GM23338 (cell line): ENCODE data around the gene HAPLN2. TPM values are rescaled to one million over a fixed set of nuclear protein-coding genes. Genes with fewer than 3 reads are reported as not detected.

ENCODE experiments used
- ATAC-seq: fragments of 200-7000 bp; cut with Tn5 transposase; 3 replicates; pipeline ENCODE4 v1.9.1; 2020
- DNase-seq: peaks from one replicate; pipeline ENCODE4 v3.0.0-alpha.2; 2015; ENCODE audit warnings: low spot score
- H2AFZ ChIP-seq: fragments of 200-600 bp; sonication (generic); 2 replicates; pipeline ENCODE4 v1.8.0; 2016; ENCODE audit warnings: antibody characterized with exemption, mild to moderate bottlenecking, moderate library complexity
- H3F3A ChIP-seq: fragments of 200-600 bp; sonication (generic); replicated peaks from 2 replicates; pipeline ENCODE4 v1.8.0; 2017; ENCODE audit warnings: antibody characterized with exemption, mixed run types, low read depth
- H3K27ac ChIP-seq: fragments of 200-600 bp; sonication (generic); 2 replicates; pipeline ENCODE4 v1.6.1; 2016; ENCODE audit warnings: low read depth
- H3K27me3 ChIP-seq: fragments of 200-600 bp; sonication (generic); 2 replicates; pipeline ENCODE4 v1.8.0; 2016; ENCODE audit warnings: mild to moderate bottlenecking, mixed run types, moderate library complexity; ENCODE audit not compliant: insufficient read depth
- H3K36me3 ChIP-seq: fragments of 200-600 bp; sonication (generic); 2 replicates; pipeline ENCODE4 v1.8.0; 2016; ENCODE audit warnings: mild to moderate bottlenecking; ENCODE audit not compliant: insufficient read depth
- H3K4me1 ChIP-seq: fragments of 200-600 bp; sonication (generic); 2 replicates; pipeline ENCODE4 v1.8.0; 2016; ENCODE audit warnings: mild to moderate bottlenecking, moderate library complexity; ENCODE audit not compliant: insufficient read depth
- H3K4me2 ChIP-seq: fragments of 200-600 bp; sonication (generic); 2 replicates; pipeline ENCODE4 v1.7.1; 2017; ENCODE audit warnings: mixed run types
- H3K4me3 ChIP-seq: fragments of 200-600 bp; sonication (generic); 2 replicates; pipeline ENCODE4 v1.6.1; 2016; ENCODE audit warnings: mixed run types
- H3K79me2 ChIP-seq: fragments of 200-600 bp; sonication (generic); replicated peaks from 2 replicates; pipeline ENCODE4 v1.8.0; 2017; ENCODE audit warnings: mild to moderate bottlenecking; ENCODE audit not compliant: insufficient read depth
- H3K9me2 ChIP-seq: fragments of 200-600 bp; sonication (generic); 2 replicates; pipeline ENCODE4 v1.8.0; 2017; ENCODE audit not compliant: insufficient read depth
- H4K20me1 ChIP-seq: fragments of 200-600 bp; sonication (generic); replicated peaks from 2 replicates; pipeline ENCODE4 v1.8.0; 2017; ENCODE audit warnings: mild to moderate bottlenecking; ENCODE audit not compliant: insufficient read depth
- H3K27ac Mint-ChIP-seq: 2 replicates; pipeline ENCODE4 v1.8.0; 2020; ENCODE audit warnings: inconsistent platforms, mild to moderate bottlenecking, moderate library complexity, mixed read lengths
- H3K27me3 Mint-ChIP-seq: 3 replicates; pipeline ENCODE4 v1.8.0; 2022; ENCODE audit warnings: low read depth, mild to moderate bottlenecking, moderate library complexity, mixed read lengths, inconsistent platforms; ENCODE audit not compliant: insufficient read depth, poor library complexity
- H3K36me3 Mint-ChIP-seq: 3 replicates; pipeline ENCODE4 v1.8.0; 2021; ENCODE audit warnings: low read depth, mild to moderate bottlenecking, inconsistent platforms, moderate library complexity, mixed read lengths
- H3K4me1 Mint-ChIP-seq: 3 replicates; pipeline ENCODE4 v1.8.0; 2020; ENCODE audit warnings: mild to moderate bottlenecking, inconsistent platforms, mixed read lengths
- H3K4me3 Mint-ChIP-seq: 3 replicates; pipeline ENCODE4 v1.8.0; 2021; ENCODE audit warnings: moderate library complexity, mild to moderate bottlenecking, inconsistent platforms, mixed read lengths
- H3K9me3 Mint-ChIP-seq: 3 replicates; pipeline ENCODE4 v1.8.0; 2020; ENCODE audit warnings: moderate library complexity, mild to moderate bottlenecking, inconsistent platforms, mixed read lengths
- CREB1 ChIP-seq: fragments of 250-450 bp; sonication (Bioruptor Pico); IDR thresholded peaks from 2 replicates; pipeline ENCODE4 v1.5.0; 2020; ENCODE audit warnings: low read depth, mild to moderate bottlenecking, moderate library complexity
- CTCF ChIP-seq, 2 experiments: fragments of 200-600 bp in 1 of 2; sonication (generic) in 1 of 2; conservative IDR thresholded peaks; 2 replicates each; pipeline versions ENCODE4 v1.5.1 to v1.6.1; 2016 to 2017; ENCODE audit warnings: antibody characterized with exemption in 2 of 2, low read depth in 2 of 2, mild to moderate bottlenecking in 2 of 2, moderate library complexity in 1 of 2
- EZH2 ChIP-seq: fragments of 200-600 bp; sonication (generic); IDR thresholded peaks from one replicate; pipeline ENCODE4 v1.8.0; 2017; ENCODE audit warnings: antibody characterized with exemption, mild to moderate bottlenecking, low read depth; ENCODE audit not compliant: unreplicated experiment
- EZH2phosphoT487 ChIP-seq: fragments of 200-600 bp; sonication (generic); IDR thresholded peaks from one replicate; pipeline ENCODE4 v1.8.1; 2018; ENCODE audit warnings: antibody characterized with exemption; ENCODE audit not compliant: unreplicated experiment
- JUNB ChIP-seq: IDR thresholded peaks from one replicate; pipeline ENCODE4 v1.6.1; 2016; ENCODE audit warnings: antibody characterized with exemption; ENCODE audit not compliant: unreplicated experiment
- NANOG ChIP-seq: IDR thresholded peaks from 2 replicates; pipeline ENCODE4 v1.6.1; 2016; ENCODE audit warnings: antibody characterized with exemption, borderline replicate concordance
- POLR2AphosphoS5 ChIP-seq: IDR thresholded peaks from 2 replicates; pipeline ENCODE4 v1.6.1; 2016; ENCODE audit warnings: antibody characterized with exemption, low read depth
- REST ChIP-seq: IDR thresholded peaks from one replicate; pipeline ENCODE4 v1.6.1; 2018; ENCODE audit warnings: antibody characterized with exemption; ENCODE audit not compliant: unreplicated experiment
- STAT1 ChIP-seq: IDR thresholded peaks from one replicate; pipeline ENCODE4 v1.6.1; 2016; ENCODE audit warnings: antibody characterized with exemption; ENCODE audit not compliant: unreplicated experiment
- ZNF114 ChIP-seq: fragments of 250-450 bp; sonication (Bioruptor Pico); IDR thresholded peaks from 2 replicates; pipeline ENCODE4 v1.5.0; 2020; ENCODE audit warnings: mild to moderate bottlenecking, moderate library complexity
- ZNF331 ChIP-seq: fragments of 250-450 bp; sonication (Bioruptor Pico); IDR thresholded peaks from 2 replicates; pipeline ENCODE4 v1.5.0; 2020; ENCODE audit warnings: low read depth, mild to moderate bottlenecking, moderate library complexity
- polyA plus RNA-seq: library from polyadenylated mRNA; unstranded; fragments of >200 nt; fragmentation: Nextera tagmentation; extraction: Ambion mirVana; gene quantifications from 2 replicates; pipeline ENCODE4 v1.2.1, GENCODE V29; 2016
- total RNA-seq: library from RNA; depleted of rRNA; stranded (reverse); fragments of >200 nt; shearing (Covaris generic); gene quantifications from 2 replicates; pipeline ENCODE4 v1.2.3, GENCODE V29; 2014
- TF ChIP-seq, protein P1 (sequence below): IDR thresholded peaks from 2 replicates; pipeline ENCODE4 v1.6.1; 2016; ENCODE audit warnings: antibody characterized with exemption
- TF ChIP-seq, protein P2 (sequence below): fragments of 250-450 bp; sonication (Bioruptor Pico); IDR thresholded peaks from 2 replicates; pipeline ENCODE4 v1.5.0; 2020; ENCODE audit warnings: mild to moderate bottlenecking, moderate library complexity

The HAPLN2 gene
- total and polyA plus RNA-seq, 2 experiments from 2014 or later: 0.53 TPM; not detected in 1

GRCh38 chr1:156629823-156630449 lies 10.7 kb downstream of the HAPLN2 start:
- ATAC-seq (no peak), DNase-seq (no peak)
- TF ChIP-seq ZNF331: no peak
- TF ChIP-seq, protein P1, sequence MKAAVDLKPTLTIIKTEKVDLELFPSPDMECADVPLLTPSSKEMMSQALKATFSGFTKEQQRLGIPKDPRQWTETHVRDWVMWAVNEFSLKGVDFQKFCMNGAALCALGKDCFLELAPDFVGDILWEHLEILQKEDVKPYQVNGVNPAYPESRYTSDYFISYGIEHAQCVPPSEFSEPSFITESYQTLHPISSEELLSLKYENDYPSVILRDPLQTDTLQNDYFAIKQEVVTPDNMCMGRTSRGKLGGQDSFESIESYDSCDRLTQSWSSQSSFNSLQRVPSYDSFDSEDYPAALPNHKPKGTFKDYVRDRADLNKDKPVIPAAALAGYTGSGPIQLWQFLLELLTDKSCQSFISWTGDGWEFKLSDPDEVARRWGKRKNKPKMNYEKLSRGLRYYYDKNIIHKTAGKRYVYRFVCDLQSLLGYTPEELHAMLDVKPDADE: no peak
- TF ChIP-seq STAT1: no peak
- TF ChIP-seq ZNF114: no peak
- no peak for TF ChIP-seq CREB1 (CRISPR knock-in tag)
- TF ChIP-seq, protein P2, sequence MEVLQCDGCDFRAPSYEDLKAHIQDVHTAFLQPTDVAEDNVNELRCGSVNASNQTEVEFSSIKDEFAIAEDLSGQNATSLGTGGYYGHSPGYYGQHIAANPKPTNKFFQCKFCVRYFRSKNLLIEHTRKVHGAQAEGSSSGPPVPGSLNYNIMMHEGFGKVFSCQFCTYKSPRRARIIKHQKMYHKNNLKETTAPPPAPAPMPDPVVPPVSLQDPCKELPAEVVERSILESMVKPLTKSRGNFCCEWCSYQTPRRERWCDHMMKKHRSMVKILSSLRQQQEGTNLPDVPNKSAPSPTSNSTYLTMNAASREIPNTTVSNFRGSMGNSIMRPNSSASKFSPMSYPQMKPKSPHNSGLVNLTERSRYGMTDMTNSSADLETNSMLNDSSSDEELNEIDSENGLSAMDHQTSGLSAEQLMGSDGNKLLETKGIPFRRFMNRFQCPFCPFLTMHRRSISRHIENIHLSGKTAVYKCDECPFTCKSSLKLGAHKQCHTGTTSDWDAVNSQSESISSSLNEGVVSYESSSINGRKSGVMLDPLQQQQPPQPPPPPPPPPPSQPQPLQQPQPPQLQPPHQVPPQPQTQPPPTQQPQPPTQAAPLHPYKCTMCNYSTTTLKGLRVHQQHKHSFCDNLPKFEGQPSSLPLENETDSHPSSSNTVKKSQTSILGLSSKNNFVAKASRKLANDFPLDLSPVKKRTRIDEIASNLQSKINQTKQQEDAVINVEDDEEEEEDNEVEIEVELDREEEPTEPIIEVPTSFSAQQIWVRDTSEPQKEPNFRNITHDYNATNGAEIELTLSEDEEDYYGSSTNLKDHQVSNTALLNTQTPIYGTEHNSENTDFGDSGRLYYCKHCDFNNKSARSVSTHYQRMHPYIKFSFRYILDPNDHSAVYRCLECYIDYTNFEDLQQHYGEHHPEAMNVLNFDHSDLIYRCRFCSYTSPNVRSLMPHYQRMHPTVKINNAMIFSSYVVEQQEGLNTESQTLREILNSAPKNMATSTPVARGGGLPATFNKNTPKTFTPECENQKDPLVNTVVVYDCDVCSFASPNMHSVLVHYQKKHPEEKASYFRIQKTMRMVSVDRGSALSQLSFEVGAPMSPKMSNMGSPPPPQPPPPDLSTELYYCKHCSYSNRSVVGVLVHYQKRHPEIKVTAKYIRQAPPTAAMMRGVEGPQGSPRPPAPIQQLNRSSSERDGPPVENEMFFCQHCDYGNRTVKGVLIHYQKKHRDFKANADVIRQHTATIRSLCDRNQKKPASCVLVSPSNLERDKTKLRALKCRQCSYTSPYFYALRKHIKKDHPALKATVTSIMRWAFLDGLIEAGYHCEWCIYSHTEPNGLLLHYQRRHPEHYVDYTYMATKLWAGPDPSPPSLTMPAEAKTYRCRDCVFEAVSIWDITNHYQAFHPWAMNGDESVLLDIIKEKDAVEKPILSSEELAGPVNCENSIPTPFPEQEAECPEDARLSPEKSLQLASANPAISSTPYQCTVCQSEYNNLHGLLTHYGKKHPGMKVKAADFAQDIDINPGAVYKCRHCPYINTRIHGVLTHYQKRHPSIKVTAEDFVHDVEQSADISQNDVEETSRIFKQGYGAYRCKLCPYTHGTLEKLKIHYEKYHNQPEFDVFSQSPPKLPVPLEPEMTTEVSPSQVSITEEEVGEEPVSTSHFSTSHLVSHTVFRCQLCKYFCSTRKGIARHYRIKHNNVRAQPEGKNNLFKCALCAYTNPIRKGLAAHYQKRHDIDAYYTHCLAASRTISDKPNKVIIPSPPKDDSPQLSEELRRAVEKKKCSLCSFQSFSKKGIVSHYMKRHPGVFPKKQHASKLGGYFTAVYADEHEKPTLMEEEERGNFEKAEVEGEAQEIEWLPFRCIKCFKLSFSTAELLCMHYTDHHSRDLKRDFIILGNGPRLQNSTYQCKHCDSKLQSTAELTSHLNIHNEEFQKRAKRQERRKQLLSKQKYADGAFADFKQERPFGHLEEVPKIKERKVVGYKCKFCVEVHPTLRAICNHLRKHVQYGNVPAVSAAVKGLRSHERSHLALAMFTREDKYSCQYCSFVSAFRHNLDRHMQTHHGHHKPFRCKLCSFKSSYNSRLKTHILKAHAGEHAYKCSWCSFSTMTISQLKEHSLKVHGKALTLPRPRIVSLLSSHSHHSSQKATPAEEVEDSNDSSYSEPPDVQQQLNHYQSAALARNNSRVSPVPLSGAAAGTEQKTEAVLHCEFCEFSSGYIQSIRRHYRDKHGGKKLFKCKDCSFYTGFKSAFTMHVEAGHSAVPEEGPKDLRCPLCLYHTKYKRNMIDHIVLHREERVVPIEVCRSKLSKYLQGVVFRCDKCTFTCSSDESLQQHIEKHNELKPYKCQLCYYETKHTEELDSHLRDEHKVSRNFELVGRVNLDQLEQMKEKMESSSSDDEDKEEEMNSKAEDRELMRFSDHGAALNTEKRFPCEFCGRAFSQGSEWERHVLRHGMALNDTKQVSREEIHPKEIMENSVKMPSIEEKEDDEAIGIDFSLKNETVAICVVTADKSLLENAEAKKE (CRISPR knock-in tag): no peak
- TF ChIP-seq REST: no peak
- TF ChIP-seq POLR2AphosphoS5: no peak
- no peak for TF ChIP-seq EZH2
- no peak for TF ChIP-seq NANOG
- no peak for TF ChIP-seq EZH2phosphoT487
- TF ChIP-seq CTCF (conservative IDR thresholded peaks at IDR 0.05; ENCODE audit: low read depth in 2 of 2): no peak
- TF ChIP-seq JUNB: no peak
- Mint-ChIP-seq H3K4me3 (no peak overlapping the region), H3K4me1 (peaks cover 7% of the 10 kb centered on the region), H3K36me3 (no peaks in the 10 kb centered on the region), H3K27me3 (peaks cover 24% of the 10 kb centered on the region), H3K27ac (no peak overlapping the region), H3K9me3 (no peaks in the 10 kb centered on the region)
- H4K20me1 ChIP-seq: no peaks in the 10 kb centered on the region
- no peaks in the 10 kb centered on the region for H3K79me2 ChIP-seq
- no peak overlapping the region for H3K27ac ChIP-seq
- no peaks in the 10 kb centered on the region for H3K4me1 ChIP-seq
- no peak overlapping the region for H3K4me2 ChIP-seq
- no peak overlapping the region for H3K4me3 ChIP-seq
- no peaks in the 10 kb centered on the region; the same call in 1 of the 2 replicates for H3K36me3 ChIP-seq
- no peak overlapping the region for H2AFZ ChIP-seq
- H3K27me3 ChIP-seq: peaks cover 37% of the 10 kb centered on the region
- peaks cover 8% of the 10 kb centered on the region; the same call in 1 of the 2 replicates for H3F3A ChIP-seq
- no peaks in the 10 kb centered on the region for H3K9me2 ChIP-seq
